HG02840 (cell line): ENCODE measurements around the gene MAN1C1.

Experiments used
- ATAC-seq: cut with Tn5 transposase; IDR thresholded peaks from one replicate; pipeline ENCODE4 v1.9.1; 2021; ENCODE audit warnings: mild to moderate bottlenecking, moderate library complexity, moderate number of reproducible peaks; ENCODE audit not compliant: unreplicated experiment, low FRiP score

The MAN1C1 gene

DNA sequence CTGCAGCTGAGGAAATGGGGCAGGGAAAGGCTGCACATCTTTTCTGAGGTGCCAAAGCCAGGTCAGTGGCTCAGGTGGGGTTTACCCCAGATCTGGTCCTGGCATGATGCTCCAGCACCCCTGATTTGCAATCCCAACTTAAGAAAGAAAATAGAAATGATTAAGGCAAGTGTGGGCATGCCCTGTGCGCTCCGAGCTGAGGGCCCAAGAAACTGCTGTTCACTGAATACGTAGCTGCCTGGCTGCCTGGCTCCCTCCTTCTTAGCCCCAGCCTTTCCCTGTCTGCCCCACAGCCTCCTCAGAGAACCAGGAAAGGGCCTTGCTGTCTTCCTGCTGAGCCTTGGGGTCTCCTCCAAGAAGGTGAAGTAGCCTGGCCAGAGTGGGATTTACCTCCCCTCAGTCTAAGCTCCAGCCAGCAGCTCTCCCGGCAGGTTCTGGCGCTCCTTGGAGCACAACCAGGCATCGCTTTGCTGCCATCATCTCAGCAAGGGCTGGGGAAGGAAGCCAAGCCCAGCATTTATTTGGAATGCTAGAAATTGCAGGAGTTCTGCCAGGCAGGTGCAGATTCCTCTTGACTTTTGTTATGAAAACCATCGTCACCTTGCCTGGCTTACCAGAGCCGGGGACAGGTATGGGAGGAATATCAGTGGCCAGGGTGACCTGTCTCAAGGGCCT lies 132.1 kb downstream of the MAN1C1 start:
- ATAC-seq, result no peak

DNA sequence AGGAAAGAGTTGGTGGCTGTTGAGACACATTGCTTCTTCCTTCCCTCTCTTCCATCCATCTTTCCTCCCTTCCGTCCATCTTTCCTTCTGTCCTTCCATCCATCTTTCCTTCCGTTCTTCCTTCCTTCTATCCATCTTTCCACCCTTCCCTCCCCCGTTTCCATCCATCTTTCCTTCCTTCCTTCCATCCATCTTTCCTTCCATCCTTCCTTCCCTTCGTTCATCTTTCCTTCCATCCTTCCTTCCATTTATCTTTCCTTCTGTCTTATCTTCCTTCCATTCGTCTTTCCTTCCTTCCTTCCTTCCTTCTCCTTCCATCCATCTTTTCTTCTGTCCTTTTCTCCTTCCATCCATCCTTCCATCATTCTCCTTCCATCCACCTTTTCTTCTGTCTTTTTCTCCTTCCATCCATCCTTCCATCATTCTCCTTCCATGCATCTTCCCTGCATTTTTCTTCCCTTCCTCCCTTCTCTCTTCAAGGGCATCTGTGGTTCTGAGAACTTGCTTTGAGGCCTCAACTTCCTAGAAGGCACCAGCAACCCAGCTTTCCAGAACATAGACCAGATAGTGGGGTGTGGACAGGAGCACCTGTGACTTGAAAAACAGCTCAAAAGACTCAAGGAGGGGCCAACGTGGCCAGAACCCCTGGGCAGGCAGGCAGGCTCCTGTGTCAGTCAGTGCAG lies 134.5 kb downstream of the MAN1C1 start:
- ATAC-seq, result no peak

- ATAC-seq, result no peak
Measured at GRCh38 chr1:25754470-25755181, 138.0 kb downstream of the MAN1C1 start.

DNA sequence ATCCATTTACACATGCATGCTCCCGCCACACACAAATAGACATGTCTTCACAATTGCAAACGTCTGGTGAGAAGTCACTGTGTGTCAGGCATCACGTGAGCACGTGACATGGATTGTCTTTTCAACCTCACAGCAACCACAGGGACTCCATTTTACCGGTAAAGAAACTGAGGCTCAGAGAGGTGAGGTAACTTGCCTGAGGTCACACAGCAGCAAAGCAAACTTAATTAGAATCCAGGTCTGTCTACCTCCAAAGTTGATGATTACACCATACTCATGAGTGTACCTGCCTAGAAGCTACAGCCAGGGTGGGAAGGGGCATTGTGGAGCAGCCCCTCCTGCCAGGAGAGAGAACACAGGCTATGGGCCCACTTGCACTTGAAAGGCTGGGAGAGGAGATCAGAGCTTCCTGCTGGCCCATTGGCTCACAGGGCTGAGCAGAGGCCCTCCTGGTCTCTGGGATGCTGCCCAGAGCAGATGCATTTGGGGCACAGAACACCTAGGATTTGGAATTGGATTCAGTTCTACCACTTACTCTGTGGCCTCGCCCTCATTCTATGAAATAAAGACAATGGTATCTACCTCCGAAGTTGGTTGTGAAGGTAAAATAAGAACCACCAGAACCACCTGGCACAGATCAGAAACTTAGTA lies 139.0 kb downstream of the MAN1C1 start:
- no peak for ATAC-seq

DNA sequence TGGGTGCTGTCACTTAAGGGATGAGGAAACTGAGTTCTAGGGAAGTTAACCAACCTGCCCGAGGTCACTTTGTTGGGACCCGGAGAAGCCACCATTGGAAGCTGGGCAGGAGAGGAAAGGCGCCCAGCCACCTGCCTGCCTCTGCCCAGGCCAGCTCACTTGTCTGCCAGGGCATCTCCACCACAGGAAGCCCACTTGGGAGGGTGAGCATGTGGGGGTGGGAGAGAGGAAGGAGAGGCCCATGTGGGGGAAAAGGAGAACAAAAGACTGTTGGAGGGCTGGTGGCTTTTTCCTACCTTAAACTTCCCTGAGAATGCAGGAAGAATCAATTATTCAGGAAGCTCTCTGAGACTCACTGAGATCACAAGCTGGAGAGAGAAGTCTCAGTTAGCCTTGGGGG lies 139.6 kb downstream of the MAN1C1 start:
- no peak for ATAC-seq

DNA sequence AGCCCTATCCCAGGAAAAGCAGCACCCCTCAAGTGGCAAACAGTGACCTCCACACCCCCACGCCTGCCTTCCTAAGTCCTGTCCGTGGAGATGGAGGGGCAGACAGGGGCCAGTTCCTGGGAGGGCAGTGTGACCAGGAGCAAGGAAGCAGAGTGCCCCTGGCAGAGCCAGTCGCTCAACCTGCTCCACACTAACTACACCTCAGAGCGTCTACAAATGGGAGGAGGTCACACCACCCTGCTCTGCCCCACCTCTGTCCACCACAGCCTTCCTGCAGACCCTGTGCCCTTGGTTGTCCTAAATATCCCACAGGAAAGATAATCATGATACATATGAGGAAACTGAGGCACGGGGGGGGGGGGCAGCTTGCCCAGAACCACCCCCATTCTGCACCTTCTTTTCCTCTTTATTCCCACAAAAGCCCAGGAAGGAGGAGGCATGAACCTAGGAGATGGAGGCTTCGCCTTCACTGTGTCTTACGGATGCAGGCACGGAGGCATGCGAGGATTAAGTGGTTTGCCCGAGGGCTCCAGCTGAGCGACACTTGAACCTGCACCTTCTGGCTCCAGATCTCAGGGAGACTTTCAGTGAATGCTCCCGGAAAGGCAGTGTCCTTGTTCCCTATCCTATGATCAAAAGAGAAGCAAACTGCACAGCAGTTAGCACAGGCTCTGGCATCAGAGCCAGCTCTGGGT lies 140.7 kb downstream of the MAN1C1 start:
- no peak for ATAC-seq

DNA sequence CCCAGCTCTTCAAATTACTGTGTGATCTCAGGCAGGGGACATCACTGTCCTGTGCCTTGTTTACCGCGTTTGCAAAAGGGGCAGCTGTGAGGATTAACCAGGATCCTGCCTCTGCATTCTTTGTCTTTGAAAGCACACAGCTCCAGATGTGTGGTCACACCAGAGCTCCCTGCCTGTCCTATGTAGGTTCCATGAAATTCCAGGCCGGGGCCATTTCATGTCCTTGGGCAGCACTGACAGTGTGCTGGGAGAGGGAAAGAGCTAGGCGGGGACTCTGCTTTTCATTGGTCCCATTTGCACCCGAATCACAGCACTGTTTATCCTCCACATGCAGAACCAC lies 141.2 kb downstream of the MAN1C1 start:
- no peak for ATAC-seq

DNA sequence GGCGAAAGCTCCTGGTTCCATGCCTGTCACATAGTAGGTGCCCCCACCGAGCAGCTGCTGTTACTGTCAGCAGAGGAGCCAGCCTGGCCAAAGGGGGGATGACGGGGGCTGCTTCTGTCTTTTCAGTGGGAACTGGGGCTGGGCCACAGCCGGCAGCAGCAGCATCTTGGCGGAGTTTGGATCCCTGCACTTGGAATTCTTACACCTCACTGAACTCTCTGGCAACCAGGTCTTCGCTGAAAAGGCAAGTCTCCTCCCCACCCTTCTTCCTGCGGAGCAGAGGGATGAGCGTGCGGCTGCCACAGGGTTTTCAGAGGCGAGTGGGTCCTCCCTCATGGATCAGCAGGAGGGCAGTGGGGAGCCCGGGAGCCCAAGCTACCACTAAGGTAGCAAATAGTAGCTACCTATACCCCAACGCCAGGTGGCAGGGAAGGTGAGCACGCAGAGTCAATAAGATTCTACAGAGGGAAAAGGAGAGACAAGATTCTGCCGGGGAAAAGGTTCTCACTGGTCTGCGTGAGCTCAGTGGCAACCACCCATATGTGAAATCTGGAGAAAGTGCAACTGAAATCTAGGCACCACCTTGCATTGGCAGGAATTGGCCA lies 142.0 kb downstream of the MAN1C1 start:
- no peak for ATAC-seq

- no peak for ATAC-seq
Measured at GRCh38 chr1:25760122-25760719, 143.6 kb downstream of the MAN1C1 start.

GRCh38 chr1:25760871-25761270 lies 144.3 kb downstream of the MAN1C1 start:
- ATAC-seq, result no peak

GRCh38 chr1:25763493-25763892 lies 146.9 kb downstream of the MAN1C1 start:
- no peak for ATAC-seq

GRCh38 chr1:25765136-25765922 lies 148.7 kb downstream of the MAN1C1 start:
- no peak for ATAC-seq

GRCh38 chr1:25765923-25766589 lies 149.5 kb downstream of the MAN1C1 start:
- no peak for ATAC-seq

- ATAC-seq, result no peak
Measured at GRCh38 chr1:25766721-25767436, 150.3 kb downstream of the MAN1C1 start.

GRCh38 chr1:25767437-25767770 lies 150.8 kb downstream of the MAN1C1 start:
- ATAC-seq, result no peak

DNA sequence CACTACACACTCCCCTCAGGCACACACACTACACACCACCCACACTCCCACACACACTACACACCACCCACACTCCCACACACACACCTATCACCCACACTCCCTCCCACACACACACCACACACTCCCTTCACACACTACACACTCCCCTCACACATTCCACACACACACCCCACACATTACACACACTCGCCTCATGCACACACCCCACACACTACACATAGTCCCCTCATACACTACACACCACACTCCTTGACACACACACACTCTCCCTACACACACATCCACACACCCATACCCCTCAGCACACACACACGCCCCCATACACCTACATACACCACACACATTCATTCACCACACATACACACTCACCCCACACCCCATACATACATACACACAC lies 152.4 kb downstream of the MAN1C1 start:
- no peak for ATAC-seq

DNA sequence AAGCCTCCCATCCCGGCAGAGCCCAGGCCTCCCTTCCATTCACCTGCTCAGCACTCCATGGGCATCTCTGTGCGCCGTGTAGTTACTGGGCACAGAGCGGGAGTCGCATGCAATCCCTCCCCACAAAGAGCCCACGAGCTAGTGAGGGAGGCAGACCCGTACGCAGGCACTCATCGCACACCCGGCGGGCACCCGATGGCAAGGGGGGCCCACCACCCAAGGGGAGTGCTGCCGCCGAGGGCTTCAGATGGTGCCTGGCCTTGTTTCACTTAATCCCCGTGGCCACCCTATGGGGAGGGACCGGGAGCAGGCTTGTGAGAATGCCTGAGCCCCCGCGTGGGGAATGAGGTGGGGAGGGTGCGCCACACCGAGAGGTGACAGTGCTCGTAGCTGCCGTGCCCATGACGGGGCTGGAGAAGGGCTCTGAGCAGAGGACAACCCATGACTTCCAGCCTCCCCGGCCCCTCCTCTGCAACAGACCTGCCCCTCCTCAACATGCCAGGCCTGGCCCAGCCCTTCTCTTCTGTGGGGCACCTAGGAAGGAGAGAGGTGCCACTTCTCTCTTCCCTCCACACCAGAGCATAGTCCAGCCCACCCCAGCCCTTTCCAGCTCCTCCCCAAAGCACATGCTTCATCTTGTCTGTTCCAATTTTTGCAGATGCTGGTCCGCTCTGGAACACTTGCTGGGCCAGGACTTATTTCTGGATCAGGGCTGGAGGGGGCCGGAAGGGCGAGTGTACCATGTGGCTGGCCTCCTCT lies 153.2 kb downstream of the MAN1C1 start:
- no peak for ATAC-seq
